ENCODE results near the gene VPS11.

The VPS11 gene

DNA sequence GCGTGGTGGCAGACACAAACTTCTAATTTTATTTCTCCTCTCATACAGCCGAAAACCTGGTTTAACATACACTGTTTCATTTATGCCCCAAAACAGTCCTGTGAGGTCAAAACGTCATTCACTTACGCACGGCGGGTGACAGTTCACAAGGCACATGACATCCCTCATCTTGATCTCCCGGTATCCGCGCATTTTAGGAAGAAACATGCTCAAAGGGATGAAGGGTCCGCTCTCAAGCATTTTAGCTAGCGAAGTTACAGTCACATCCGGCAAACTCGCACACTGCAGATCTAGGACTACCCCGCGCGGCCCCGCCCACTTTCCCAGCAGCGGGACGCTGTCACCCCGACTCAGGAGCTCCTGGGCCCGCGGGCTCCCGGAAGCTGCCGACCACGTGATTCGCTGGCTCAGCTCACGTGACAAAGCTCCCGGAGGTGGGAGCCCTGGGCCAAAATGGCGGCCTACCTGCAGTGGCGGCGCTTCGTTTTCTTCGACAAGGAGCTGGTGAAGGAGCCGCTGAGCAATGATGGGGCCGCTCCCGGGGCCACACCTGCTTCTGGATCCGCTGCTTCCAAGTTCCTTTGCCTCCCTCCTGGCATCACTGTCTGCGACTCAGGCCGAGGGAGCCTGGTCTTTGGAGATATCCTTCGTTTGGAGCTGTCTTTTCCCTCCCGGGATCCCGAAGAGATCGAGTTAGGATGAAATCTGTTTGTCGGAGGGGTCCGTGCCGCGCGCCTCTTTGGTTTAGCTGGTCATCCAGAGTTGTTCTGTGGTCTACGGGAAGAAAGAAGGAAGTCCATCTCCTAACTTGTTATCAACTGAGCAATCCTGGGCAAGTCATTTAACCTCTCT, at the start of gene VPS11:
Gene VPS11 (plus strand): TSS at position 448 of the 852 bp plus-strand sequence. CDS start 6 bp downstream, at position 454.
- TF ChIP-seq JUND (IDR thresholded peaks at IDR 0.05; ENCODE audit: low read depth), result no peak
- DNase-seq (ENCODE audit: low read depth in 1 of 2, low spot score in 1 of 2), result peak; percentile 98 to 99
- in situ Hi-C loops (cut with HindIII; ENCODE audit: low pct_unique_long_range_greater_than_20kb, low sequenced_read_pairs), result no loop called here

DNA sequence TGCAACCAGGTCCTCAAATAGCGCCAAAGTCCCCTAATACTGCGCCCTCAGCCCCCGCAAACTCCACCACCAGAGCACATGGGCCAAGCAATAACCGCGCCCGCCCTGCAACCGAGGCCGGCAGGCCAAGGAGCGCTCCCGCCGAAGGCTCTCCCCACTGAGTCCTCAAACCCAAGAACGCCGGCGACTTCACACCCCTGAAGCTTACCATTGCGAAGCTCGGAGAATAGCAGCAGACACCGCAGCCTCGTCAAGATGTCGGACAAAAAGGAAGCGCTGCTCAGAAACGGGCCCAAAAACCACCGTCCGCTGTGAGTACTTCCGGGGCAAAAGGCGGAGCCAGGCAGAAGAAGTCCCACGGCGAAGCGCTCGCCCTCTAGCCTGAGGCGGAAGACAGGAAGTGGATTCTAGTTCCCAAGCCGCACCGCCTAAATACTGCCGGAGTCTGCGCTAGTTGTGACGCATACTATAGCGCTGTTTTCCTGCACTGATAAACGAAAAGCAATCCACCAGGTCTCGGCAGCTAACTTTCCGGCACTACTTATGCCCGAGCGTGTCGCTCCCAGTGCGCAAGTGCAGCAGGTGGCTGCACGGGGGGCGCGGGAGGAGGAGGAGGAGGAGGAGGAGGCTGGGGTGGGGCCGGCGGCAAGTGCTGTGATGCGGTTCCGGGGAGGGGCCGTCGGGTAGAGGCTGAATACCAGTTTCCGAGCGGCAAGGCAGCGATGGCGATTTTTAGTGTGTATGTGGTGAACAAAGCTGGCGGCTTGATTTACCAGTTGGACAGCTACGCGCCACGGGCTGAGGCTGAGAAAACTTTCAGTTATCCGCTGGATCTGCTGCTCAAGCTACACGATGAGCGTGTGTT, 49.3 kb upstream of the VPS11 start, which contains the start of the genes RPS25 and TRAPPC4:
Gene RPS25 (minus strand): TSS at position 270 of the 865 bp plus-strand sequence. CDS start 59 bp downstream, at position 211.
Gene TRAPPC4 (plus strand): TSS at position 693 of the 865 bp plus-strand sequence. CDS start 30 bp downstream, at position 723.
- in situ Hi-C loops (cut with HindIII; ENCODE audit: low pct_unique_long_range_greater_than_20kb, low sequenced_read_pairs), result no loop called here
- DNase-seq (ENCODE audit: low read depth in 1 of 2, low spot score in 1 of 2), result peak; percentile 89 to 98
- no peak for TF ChIP-seq JUND (IDR thresholded peaks at IDR 0.05; ENCODE audit: low read depth)

DNA sequence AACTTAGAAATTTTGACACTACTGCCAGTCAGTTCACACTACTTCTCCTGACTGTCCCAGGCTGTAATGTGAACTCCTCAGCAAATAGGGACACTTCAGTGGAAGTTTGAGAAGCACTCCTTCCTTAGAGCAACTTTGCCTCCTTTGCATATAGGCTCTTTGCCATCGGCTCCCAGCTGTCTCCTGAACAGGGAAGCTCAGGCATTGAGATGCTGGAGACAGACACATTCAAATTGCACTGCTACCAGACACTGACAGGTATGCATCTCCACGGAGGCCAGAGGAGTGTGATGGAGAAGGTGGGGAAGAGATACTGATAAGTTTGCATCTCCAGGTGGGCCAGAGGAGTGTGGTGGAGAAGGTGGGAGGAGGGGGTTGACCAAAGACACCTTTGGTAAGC, 47.6 kb upstream of the VPS11 start:
- DNase-seq (ENCODE audit: low read depth in 1 of 2, low spot score in 1 of 2), result peak in 1 of 2 experiments; percentile 40
- in situ Hi-C loops (cut with HindIII; ENCODE audit: low pct_unique_long_range_greater_than_20kb, low sequenced_read_pairs), result no loop called here
- TF ChIP-seq JUND (IDR thresholded peaks at IDR 0.05; ENCODE audit: low read depth), result no peak

DNA sequence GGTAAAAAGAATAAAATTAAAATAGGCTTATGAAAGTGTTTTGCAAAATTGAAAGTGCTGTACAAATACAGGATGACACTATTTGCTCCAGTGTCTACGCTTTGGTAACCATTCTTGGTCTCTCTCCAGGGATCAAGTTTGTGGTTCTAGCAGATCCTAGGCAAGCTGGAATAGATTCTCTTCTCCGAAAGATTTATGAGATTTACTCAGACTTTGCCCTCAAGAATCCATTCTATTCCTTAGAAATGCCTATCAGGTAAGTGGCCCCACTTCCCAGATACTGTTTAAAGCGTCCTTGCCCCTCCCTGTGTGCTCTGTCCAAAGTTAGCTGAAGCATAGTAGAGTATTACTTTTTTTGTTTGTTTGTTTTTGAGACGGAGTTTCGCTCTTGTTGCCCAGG, 46.0 kb upstream of the VPS11 start:
- in situ Hi-C loops (cut with HindIII; ENCODE audit: low pct_unique_long_range_greater_than_20kb, low sequenced_read_pairs), result no loop called here
- no peak for TF ChIP-seq JUND (IDR thresholded peaks at IDR 0.05; ENCODE audit: low read depth)
- no peak for DNase-seq (ENCODE audit: low read depth in 1 of 2, low spot score in 1 of 2)

- in situ Hi-C loops (cut with HindIII; ENCODE audit: low pct_unique_long_range_greater_than_20kb, low sequenced_read_pairs), result no loop called here
- no peak for DNase-seq (ENCODE audit: low read depth in 1 of 2, low spot score in 1 of 2)
- TF ChIP-seq JUND (IDR thresholded peaks at IDR 0.05; ENCODE audit: low read depth), result no peak
These were observed 43.9 kb upstream of the VPS11 start for GRCh38 chr11:119023741-119024140.

- TF ChIP-seq JUND (IDR thresholded peaks at IDR 0.05; ENCODE audit: low read depth), result no peak
- in situ Hi-C loops (cut with HindIII; ENCODE audit: low pct_unique_long_range_greater_than_20kb, low sequenced_read_pairs), result no loop called here
- no peak for DNase-seq (ENCODE audit: low read depth in 1 of 2, low spot score in 1 of 2)
These were observed 43.1 kb upstream of the VPS11 start for GRCh38 chr11:119024430-119025098.

GRCh38 chr11:119025099-119025473, 42.5 kb upstream of the VPS11 start:
- TF ChIP-seq JUND (IDR thresholded peaks at IDR 0.05; ENCODE audit: low read depth), result no peak
- no peak for DNase-seq (ENCODE audit: low read depth in 1 of 2, low spot score in 1 of 2)
- in situ Hi-C loops (cut with HindIII; ENCODE audit: low pct_unique_long_range_greater_than_20kb, low sequenced_read_pairs), result no loop called here

DNA sequence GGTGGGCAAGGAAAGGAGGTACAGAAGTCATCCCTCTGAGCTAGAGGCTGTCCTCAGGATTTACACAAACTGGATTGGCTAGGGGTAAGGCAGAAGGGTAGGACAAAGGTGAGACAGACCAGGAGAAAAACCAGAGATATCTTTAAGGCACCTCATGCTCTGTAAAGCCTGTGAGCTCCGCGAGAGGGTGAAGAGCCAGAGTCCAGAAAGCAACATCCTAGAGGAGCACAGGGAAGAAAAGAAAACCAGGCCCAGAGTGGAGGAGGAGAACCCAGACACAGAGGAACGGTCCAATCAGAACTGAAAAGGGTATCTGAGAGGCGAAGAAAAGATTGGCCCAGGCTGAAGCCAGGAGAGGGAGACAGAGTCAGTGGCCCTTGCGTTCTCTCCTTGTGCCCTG, 42.1 kb upstream of the VPS11 start:
- no peak for TF ChIP-seq JUND (IDR thresholded peaks at IDR 0.05; ENCODE audit: low read depth)
- in situ Hi-C loops (cut with HindIII; ENCODE audit: low pct_unique_long_range_greater_than_20kb, low sequenced_read_pairs), result no loop called here
- DNase-seq (ENCODE audit: low read depth in 1 of 2, low spot score in 1 of 2), result no peak

GRCh38 chr11:119025978-119026766, 41.4 kb upstream of the VPS11 start:
- in situ Hi-C loops (cut with HindIII; ENCODE audit: low pct_unique_long_range_greater_than_20kb, low sequenced_read_pairs), result no loop called here

GRCh38 chr11:119026970-119027369, 40.6 kb upstream of the VPS11 start:
- TF ChIP-seq JUND (IDR thresholded peaks at IDR 0.05; ENCODE audit: low read depth), result no peak
- in situ Hi-C loops (cut with HindIII; ENCODE audit: low pct_unique_long_range_greater_than_20kb, low sequenced_read_pairs), result no loop called here
- DNase-seq (ENCODE audit: low read depth in 1 of 2, low spot score in 1 of 2), result no peak

More at GRCh38 chr11:119025978-119026766, 41.4 kb upstream of the VPS11 start:
- no peak for TF ChIP-seq JUND (IDR thresholded peaks at IDR 0.05; ENCODE audit: low read depth)
- DNase-seq (ENCODE audit: low read depth in 1 of 2, low spot score in 1 of 2), result no peak

GRCh38 chr11:119027561-119028345, 39.9 kb upstream of the VPS11 start:
- no peak for DNase-seq (ENCODE audit: low read depth in 1 of 2, low spot score in 1 of 2)
- in situ Hi-C loops (cut with HindIII; ENCODE audit: low pct_unique_long_range_greater_than_20kb, low sequenced_read_pairs), result no loop called here
- TF ChIP-seq JUND (IDR thresholded peaks at IDR 0.05; ENCODE audit: low read depth), result no peak

Data from T47D (cell line).